LNCaP clone FGC (cell line): ENCODE data around the gene DNAJC4.
A peak's percentile ranks its signal among the peaks of the same experiment; 100 is the strongest.

Source experiments
- DNase-seq: peaks from one replicate; pipeline ENCODE4 v3.0.0-alpha.2; 2011; ENCODE audit warnings: low read depth
- H3K4me3 ChIP-seq: 2 replicates; pipeline ENCODE4 v1.5.1; 2011; ENCODE audit warnings: mild to moderate bottlenecking, low read depth, low read length, control low read depth
- TF ChIP-seq, protein P1 (sequence below): IDR thresholded peaks from 2 replicates; pipeline ENCODE4 v1.5.1; 2012; ENCODE audit warnings: mild to moderate bottlenecking; ENCODE audit not compliant: control insufficient read depth, insufficient read depth; ENCODE audit errors: extremely low read depth

Gene DNAJC4

DNA sequence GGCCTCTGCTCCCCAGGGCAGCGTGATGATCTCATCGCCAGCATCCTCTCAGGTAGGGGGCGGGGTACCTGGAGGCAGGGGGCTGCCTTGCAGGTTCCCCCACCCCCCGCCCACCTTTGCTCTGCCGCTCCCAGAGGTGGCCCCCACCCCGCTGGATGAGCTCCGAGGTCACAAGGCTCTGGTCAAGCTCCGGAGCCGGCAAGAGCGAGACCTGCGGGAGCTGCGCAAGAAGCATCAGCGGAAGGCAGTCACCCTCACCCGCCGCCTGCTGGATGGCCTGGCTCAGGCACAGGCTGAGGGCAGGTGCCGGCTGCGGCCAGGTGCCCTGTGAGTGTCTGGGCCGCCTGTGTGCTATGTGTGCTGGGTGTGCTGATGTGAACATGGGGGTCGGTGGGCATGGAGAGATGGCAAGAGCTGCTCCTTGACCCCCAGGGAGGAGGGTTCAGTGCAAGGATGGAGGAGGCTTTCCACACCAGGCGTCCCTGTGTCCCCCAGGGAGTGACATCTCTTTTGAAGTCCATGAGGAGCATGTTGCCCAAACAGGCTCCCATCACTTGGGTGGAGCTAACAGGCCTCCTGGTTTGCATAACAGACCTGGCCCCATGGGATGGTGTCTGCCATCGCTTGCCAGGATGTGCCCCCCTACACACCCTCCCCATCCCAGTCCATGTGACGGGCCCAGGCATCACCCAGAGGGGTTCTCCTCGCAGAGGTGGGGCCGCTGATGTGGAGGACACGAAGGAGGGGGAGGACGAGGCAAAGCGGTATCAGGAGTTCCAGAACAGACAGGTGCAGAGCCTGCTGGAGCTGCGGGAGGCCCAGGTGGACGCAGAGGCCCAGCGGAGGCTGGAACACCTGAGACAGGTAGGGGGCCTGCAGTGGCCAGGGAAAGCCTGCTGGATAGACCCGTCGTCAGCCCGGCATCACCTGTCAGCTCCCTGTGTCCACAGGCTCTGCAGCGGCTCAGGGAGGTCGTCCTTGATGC lies 35.1 kb downstream of the DNAJC4 start:
- TF ChIP-seq, protein P1, sequence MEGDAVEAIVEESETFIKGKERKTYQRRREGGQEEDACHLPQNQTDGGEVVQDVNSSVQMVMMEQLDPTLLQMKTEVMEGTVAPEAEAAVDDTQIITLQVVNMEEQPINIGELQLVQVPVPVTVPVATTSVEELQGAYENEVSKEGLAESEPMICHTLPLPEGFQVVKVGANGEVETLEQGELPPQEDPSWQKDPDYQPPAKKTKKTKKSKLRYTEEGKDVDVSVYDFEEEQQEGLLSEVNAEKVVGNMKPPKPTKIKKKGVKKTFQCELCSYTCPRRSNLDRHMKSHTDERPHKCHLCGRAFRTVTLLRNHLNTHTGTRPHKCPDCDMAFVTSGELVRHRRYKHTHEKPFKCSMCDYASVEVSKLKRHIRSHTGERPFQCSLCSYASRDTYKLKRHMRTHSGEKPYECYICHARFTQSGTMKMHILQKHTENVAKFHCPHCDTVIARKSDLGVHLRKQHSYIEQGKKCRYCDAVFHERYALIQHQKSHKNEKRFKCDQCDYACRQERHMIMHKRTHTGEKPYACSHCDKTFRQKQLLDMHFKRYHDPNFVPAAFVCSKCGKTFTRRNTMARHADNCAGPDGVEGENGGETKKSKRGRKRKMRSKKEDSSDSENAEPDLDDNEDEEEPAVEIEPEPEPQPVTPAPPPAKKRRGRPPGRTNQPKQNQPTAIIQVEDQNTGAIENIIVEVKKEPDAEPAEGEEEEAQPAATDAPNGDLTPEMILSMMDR: no peak
- no peak overlapping the region for H3K4me3 ChIP-seq
- no peak for DNase-seq

DNA sequence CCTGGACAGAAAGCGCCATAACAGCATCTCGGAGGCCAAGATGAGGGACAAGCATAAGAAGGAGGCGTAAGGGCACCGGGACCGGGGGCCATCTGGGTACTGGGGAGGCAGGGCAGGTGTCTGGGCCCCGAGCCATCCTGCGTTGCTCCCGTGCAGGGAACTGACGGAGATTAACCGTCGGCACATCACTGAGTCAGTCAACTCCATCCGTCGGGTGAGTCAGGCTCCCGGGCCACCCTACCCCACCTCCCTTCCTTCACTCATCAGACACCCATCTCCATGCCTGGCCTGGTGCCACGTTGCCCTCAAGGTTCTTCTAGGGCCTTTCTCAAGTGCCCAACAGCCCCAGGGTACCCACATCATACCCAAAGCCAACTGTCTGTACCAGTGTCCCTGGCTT lies 36.0 kb downstream of the DNAJC4 start:
- no peak overlapping the region for H3K4me3 ChIP-seq
- TF ChIP-seq, protein P1: no peak
- no peak for DNase-seq

DNA sequence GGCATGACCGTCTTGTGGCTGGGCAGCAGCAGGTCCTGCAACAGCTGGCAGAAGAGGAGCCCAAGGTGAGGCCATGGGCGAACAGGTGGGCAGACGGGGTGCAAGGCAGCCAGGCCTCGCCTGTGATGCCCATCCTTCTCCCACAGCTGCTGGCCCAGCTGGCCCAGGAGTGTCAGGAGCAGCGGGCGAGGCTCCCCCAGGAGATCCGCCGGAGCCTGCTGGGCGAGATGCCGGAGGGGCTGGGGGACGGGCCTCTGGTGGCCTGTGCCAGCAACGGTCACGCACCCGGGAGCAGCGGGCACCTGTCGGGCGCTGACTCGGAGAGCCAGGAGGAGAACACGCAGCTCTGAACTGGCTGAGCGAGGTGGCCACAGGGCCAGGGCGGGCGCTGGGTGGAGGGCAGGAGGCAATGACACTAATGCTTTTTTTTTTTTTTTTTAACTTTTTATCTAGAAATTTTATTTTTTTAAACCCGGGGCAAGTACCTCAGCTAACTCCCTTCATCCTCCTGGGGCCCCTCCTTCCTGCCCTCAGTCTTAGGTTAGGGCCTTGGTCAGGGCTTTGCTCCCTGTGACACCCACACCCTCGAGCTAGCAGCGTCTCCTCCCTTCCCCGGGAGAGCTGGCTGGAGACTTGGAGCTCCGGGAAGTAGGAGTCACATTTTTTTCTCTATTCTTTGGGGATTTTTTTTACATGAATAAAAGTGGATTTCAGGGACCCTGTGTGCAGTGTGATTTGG lies 37.0 kb downstream of the DNAJC4 start:
- DNase-seq: no peak
- TF ChIP-seq, protein P1: no peak
- H3K4me3 ChIP-seq: no peak overlapping the region

DNA sequence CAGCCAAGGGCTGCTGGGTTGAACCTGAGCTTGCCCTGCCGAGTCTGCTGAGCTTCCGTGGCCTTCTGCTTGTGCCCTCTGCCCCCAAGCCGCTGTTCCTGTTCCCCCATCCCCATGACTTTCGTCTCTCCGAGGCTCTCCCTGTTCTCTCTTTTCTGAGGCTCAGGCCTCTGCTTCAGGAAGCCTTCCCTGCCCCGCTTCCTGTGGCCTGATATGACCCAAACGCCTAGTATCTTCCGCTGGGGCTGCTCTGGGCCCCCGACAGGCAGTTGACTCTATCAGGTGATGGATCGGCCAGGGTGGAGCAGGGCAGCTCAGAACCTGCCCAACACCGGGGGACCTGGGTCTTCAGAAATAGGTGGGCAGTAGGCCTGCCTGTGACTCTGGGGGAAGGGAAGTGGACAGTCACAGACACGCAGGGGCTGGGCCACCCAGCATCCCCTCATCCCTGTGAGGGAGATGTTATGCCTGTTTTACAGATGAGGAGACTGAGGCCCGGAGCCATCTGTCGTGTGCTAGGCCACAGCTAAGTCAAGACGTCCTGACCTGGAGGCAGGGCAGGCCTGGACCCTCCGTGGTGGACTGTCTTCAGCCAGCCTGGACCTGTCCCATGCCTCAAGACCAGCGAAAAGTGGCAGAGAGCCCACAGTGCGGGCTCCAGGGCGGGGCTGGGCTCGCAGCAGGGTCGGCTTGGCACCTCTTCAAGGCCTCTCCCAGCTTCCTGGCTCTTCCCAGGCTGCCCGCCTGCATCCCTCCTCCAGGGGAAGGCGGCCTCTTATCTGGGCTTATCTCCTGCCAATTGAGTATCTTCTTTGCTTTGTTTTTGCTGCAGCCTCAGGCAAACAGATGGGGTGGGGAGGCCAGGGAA lies 37.9 kb downstream of the DNAJC4 start:
- H3K4me3 ChIP-seq: peak overlapping the region; percentile 59
- no peak for DNase-seq
- TF ChIP-seq, protein P1: no peak

DNA sequence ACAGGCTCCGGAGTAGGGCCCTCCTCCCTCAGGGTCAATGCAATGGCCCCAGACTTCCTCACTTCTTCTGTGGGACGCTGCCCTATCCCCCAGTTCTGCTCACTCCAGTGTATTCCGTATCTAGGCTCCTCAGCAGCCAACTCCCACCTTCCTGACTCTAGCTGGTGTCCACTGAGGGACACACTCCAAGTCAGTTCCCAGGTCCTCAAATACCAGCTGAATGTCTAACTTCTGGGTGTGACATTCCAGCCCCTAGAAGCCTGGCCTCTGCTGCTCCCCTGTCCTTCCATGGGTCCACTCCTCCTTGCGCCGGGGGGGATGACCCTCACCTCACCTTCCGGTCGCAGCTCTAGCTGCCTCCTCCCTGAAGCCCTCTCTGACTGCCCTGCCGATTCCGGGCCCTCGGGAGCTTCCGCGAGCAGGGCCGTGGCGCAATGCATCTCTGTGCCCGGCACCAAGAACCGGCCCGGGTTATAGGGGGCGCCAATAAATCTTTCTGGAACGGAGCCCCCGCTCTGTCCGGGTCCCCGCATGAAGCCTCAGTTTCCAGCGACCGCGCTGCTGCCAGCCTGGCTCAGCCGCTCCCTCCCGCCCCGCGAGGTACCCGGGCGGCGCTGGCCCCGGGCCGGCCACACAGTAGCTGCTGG lies 38.7 kb downstream of the DNAJC4 start:
- no peak for DNase-seq
- peak overlapping the region; percentile 59 for H3K4me3 ChIP-seq
- TF ChIP-seq, protein P1: no peak
